SK-N-SH (cell line): Measurements from ENCODE around the gene CPN2. TPM values are rescaled to one million over a fixed set of nuclear protein-coding genes. Genes with fewer than 3 reads are reported as not detected.

Source experiments
- CTCF ChIA-PET: fragments of 300-600, 350-600 bp; formaldehyde crosslinking; extraction: SDS; loops from one replicate; lab custom pipeline; 2021; lab: Yijun Ruan, JAX
- POLR2A ChIA-PET: fragments of 350-600 bp; sonication (Branson Sonifier 250); formaldehyde crosslinking; extraction: SDS; loops from one replicate; lab custom pipeline; 2020; ENCODE audit warnings: antibody characterized with exemption, inconsistent platforms; lab: Yijun Ruan, JAX
- DNase-seq: peaks from one replicate; pipeline ENCODE4 v3.0.0; 2012
- H2AFZ ChIP-seq: fragments of 200-600 bp; sonication (generic); 2 replicates; pipeline ENCODE4 v1.8.1; 2016; ENCODE audit warnings: antibody characterized with exemption, mild to moderate bottlenecking, low read depth
- H3F3A ChIP-seq: fragments of 200-600 bp; sonication (generic); replicated peaks from 2 replicates; pipeline ENCODE3; 2016; ENCODE audit warnings: antibody characterized with exemption, mild to moderate bottlenecking; ENCODE audit not compliant: insufficient read depth
- H3K27ac ChIP-seq, 2 experiments: fragments of 200-500 bp in 1 of 2; fragments of 200-600 bp in 1 of 2; sonication (Bioruptor generic) in 1 of 2; sonication (generic), shearing (Covaris generic) in 1 of 2; 2 replicates each; pipeline versions ENCODE4 v1.5.1 to v1.6.1; 2014 to 2016; ENCODE audit warnings: low read depth in 2 of 2, inconsistent platforms in 1 of 2, low read length in 1 of 2, mild to moderate bottlenecking in 1 of 2, mixed read lengths in 1 of 2
- H3K27me3 ChIP-seq: fragments of 200-600 bp; sonication (generic), shearing (Covaris generic); 2 replicates; pipeline ENCODE4 v1.6.1; 2016; ENCODE audit warnings: mixed run types; ENCODE audit not compliant: insufficient read depth
- H3K36me3 ChIP-seq, 2 experiments: fragments of 200-500 bp in 1 of 2; fragments of 200-600 bp in 1 of 2; sonication (Bioruptor generic) in 1 of 2; sonication (generic) in 1 of 2; replicated peaks in 1 of 2; 2 replicates each; pipeline versions ENCODE3 to v1.5.1; 2014 to 2016; ENCODE audit warnings: low read length in 1 of 2, mild to moderate bottlenecking in 1 of 2; ENCODE audit not compliant: insufficient read depth in 2 of 2, control insufficient read depth in 1 of 2
- H3K4me1 ChIP-seq, 2 experiments: fragments of 200-500 bp in 1 of 2; fragments of 200-600 bp in 1 of 2; sonication (Bioruptor generic) in 1 of 2; sonication (generic), shearing (Covaris generic) in 1 of 2; 2 replicates each; pipeline versions ENCODE4 v1.5.1 to v1.6.1; 2014 to 2016; ENCODE audit warnings: low read depth in 1 of 2, low read length in 1 of 2, mixed run types in 1 of 2; ENCODE audit not compliant: insufficient read depth in 2 of 2, control insufficient read depth in 1 of 2
- H3K4me2 ChIP-seq: fragments of 200-600 bp; sonication (generic), shearing (Covaris generic); 2 replicates; pipeline ENCODE4 v1.6.1; 2017; ENCODE audit warnings: mixed run types
- H3K4me3 ChIP-seq, 2 experiments: fragments of 200-500 bp in 1 of 2; fragments of 200-600 bp in 1 of 2; sonication (Bioruptor generic) in 1 of 2; sonication (generic), shearing (Covaris generic) in 1 of 2; 2 replicates each; pipeline versions ENCODE4 v1.5.1 to v1.8.1; 2014 to 2016; ENCODE audit warnings: low read depth in 2 of 2, inconsistent platforms in 1 of 2, low read length in 1 of 2, mild to moderate bottlenecking in 1 of 2, mixed read lengths in 1 of 2, moderate library complexity in 1 of 2
- H3K79me2 ChIP-seq: fragments of 200-600 bp; sonication (generic); 2 replicates; pipeline ENCODE4 v1.8.1; 2017; ENCODE audit warnings: mild to moderate bottlenecking; ENCODE audit not compliant: insufficient read depth
- H3K9ac ChIP-seq: fragments of 200-600 bp; sonication (generic); 2 replicates; pipeline ENCODE4 v1.6.1; 2017; ENCODE audit warnings: mixed run types
- H3K9me2 ChIP-seq: fragments of 200-600 bp; sonication (generic); 2 replicates; pipeline ENCODE4 v1.6.1; 2017; ENCODE audit warnings: mixed run types
- H3K9me3 ChIP-seq: fragments of 200-600 bp; sonication (generic); 2 replicates; pipeline ENCODE4 v1.6.1; 2017; ENCODE audit warnings: mixed run types, mild to moderate bottlenecking, moderate library complexity
- H4K20me1 ChIP-seq: fragments of 200-600 bp; sonication (generic); 2 replicates; pipeline ENCODE4 v1.6.1; 2017; ENCODE audit warnings: mild to moderate bottlenecking, mixed run types; ENCODE audit not compliant: insufficient read depth
- FOSL2 ChIP-seq: IDR thresholded peaks from 2 replicates; pipeline ENCODE4 v1.4.0; 2012; ENCODE audit warnings: low read depth, mild to moderate bottlenecking, moderate library complexity, borderline replicate concordance
- FOXJ3 ChIP-seq: sonication (generic); formaldehyde crosslinking; IDR thresholded peaks from 2 replicates; pipeline ENCODE4 v1.5.1; 2020; ENCODE audit warnings: mild to moderate bottlenecking, missing genetic modification reagents
- GABPA ChIP-seq: IDR thresholded peaks from 2 replicates; pipeline ENCODE4 v1.4.0; 2012; ENCODE audit warnings: low read depth, mild to moderate bottlenecking
- GATA2 ChIP-seq: sonication (generic); formaldehyde crosslinking; IDR thresholded peaks from 2 replicates; pipeline ENCODE4 v1.5.0; 2020; ENCODE audit warnings: mild to moderate bottlenecking, missing genetic modification reagents
- IRF3 ChIP-seq: fragments of 150-350 bp; IDR thresholded peaks from 2 replicates; pipeline ENCODE4 v1.6.1; 2016; ENCODE audit warnings: mild to moderate bottlenecking, low read depth, low read length
- JUND ChIP-seq: IDR thresholded peaks from 2 replicates; pipeline ENCODE4 v1.4.0; 2012
- MAX ChIP-seq: IDR thresholded peaks from 2 replicates; pipeline ENCODE4 v1.4.0; 2012; ENCODE audit warnings: low read depth
- MEF2A ChIP-seq: IDR thresholded peaks from 2 replicates; pipeline ENCODE4 v1.4.0; 2012; ENCODE audit warnings: low read depth, borderline replicate concordance
- NRF1 ChIP-seq: IDR thresholded peaks from 2 replicates; pipeline ENCODE4 v1.6.1; 2012; ENCODE audit warnings: low read depth, mild to moderate bottlenecking, low read length
- PBX3 ChIP-seq: IDR thresholded peaks from 2 replicates; pipeline ENCODE4; 2012
- POLR2AphosphoS5 ChIP-seq: IDR thresholded peaks from 2 replicates; pipeline ENCODE4 v1.6.1; 2012; ENCODE audit warnings: low read depth, low read length
- RFX5 ChIP-seq: IDR thresholded peaks from 2 replicates; pipeline ENCODE4 v1.6.1; 2012; ENCODE audit warnings: mild to moderate bottlenecking, improper control_type of control experiment, low read length
- RXRA ChIP-seq: IDR thresholded peaks from 2 replicates; pipeline ENCODE4 v1.4.0; 2012; ENCODE audit warnings: low read depth, mild to moderate bottlenecking, borderline replicate concordance
- TAF1 ChIP-seq: IDR thresholded peaks from 2 replicates; pipeline ENCODE4 v1.6.1; 2012; ENCODE audit warnings: low read depth, mild to moderate bottlenecking, low read length, moderate library complexity, borderline replicate concordance
- TEAD4 ChIP-seq: IDR thresholded peaks from 2 replicates; pipeline ENCODE4 v1.4.0; 2012; ENCODE audit warnings: mild to moderate bottlenecking, borderline replicate concordance; ENCODE audit not compliant: insufficient read depth
- YY1 ChIP-seq: IDR thresholded peaks from 2 replicates; pipeline ENCODE4 v1.4.0; 2012; ENCODE audit warnings: low read depth, mild to moderate bottlenecking
- WGBS: methylation state at CpG from one replicate; pipeline ENCODE4 v1.1.6; 2017; ENCODE audit warnings: low lambda C conversion rate; 5-methylcytosine and 5-hydroxymethylcytosine counted together
- polyA plus RNA-seq, 3 experiments: library from polyadenylated mRNA; depleted of rRNA; stranded (reverse); fragments of >200 nt; gene quantifications; 2 replicates each; pipeline ENCODE4 v1.2.3, GENCODE V29; 2012
- TF ChIP-seq, protein P1 (sequence below): IDR thresholded peaks from 2 replicates; pipeline ENCODE4 v1.4.0; 2012; ENCODE audit warnings: low read depth, borderline replicate concordance

The CPN2 gene, protein sequence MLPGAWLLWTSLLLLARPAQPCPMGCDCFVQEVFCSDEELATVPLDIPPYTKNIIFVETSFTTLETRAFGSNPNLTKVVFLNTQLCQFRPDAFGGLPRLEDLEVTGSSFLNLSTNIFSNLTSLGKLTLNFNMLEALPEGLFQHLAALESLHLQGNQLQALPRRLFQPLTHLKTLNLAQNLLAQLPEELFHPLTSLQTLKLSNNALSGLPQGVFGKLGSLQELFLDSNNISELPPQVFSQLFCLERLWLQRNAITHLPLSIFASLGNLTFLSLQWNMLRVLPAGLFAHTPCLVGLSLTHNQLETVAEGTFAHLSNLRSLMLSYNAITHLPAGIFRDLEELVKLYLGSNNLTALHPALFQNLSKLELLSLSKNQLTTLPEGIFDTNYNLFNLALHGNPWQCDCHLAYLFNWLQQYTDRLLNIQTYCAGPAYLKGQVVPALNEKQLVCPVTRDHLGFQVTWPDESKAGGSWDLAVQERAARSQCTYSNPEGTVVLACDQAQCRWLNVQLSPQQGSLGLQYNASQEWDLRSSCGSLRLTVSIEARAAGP
- not detected in 2 replicates for polyA plus RNA-seq (2012; rRNA removed)
- not detected in 2 replicates for polyA plus RNA-seq (2012; cell fraction: cytosol; rRNA removed)
- not detected in 2 replicates for polyA plus RNA-seq (2012; cell fraction: nucleus; rRNA removed)

DNA sequence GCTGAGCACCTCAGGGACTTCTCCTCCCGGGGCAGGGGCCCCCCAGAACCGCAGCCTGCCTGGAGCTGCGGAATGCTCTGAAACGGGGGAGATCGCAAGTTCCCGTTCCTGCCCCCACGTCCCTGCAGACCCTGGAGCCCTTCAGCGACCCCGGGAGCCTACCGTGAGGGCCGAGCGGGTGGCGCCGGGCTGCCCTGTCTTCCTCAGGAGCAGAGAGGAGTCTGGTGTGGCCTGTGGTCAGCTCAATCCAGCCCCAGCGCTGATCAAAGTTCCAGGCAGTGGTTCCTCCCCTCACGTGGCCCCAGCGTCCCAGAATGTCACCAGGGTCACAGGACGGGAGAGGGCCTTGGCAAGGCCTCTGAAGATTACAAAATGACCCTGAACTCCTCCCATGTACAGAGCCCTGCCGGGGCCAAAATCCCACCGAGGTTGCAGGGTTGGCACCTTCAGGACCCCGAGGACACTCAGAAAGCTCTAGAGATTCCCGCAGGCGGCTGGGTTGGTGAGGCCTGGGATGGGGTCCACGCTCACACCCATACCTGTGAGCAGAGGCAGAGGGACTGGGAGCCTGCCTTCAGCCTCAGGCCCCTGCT lies at the start of gene CPN2:
Gene CPN2 (minus strand): TSS at position 249 of the 593 bp plus-strand sequence. CDS start 8,626 bp downstream, outside the sequence.
- WGBS, result 95% methylated on average over 18 of the region's 24 CpGs
- no peak within 1 kb of the TSS for H2AFZ ChIP-seq

GRCh38 chr3:194399874-194400411 lies 48.8 kb upstream of the CPN2 start:
- no peak overlapping the region for H3K4me2 ChIP-seq
- no peak overlapping the region for H3K9ac ChIP-seq
- no peak for DNase-seq
- H3K4me1 ChIP-seq, result no peaks in the 10 kb centered on the region
- H3K27ac ChIP-seq, result no peak overlapping the region
- no peaks in the 10 kb centered on the region for H3K9me2 ChIP-seq
- H2AFZ ChIP-seq, result no peak overlapping the region
- H3K4me3 ChIP-seq, result no peak overlapping the region
- H3K79me2 ChIP-seq, result no peaks in the 10 kb centered on the region
- ChIA-PET POLR2A (no interaction called here), CTCF (interaction anchor here (1.6 to 6.7 kb wide), 3 partner anchors 56 to 619 kb away, joined by 4 to 71 read pairs (median 20); no protein-coding TSS in a partner anchor)
- TF ChIP-seq, protein P1, sequence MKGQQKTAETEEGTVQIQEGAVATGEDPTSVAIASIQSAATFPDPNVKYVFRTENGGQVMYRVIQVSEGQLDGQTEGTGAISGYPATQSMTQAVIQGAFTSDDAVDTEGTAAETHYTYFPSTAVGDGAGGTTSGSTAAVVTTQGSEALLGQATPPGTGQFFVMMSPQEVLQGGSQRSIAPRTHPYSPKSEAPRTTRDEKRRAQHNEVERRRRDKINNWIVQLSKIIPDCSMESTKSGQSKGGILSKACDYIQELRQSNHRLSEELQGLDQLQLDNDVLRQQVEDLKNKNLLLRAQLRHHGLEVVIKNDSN, result no peak
- TF ChIP-seq FOXJ3 (CRISPR knock-in tag) (no peak), PBX3 (no peak), TAF1 (no peak), RXRA (no peak), YY1 (no peak), NRF1 (no peak), FOSL2 (no peak), JUND (no peak), MEF2A (no peak)
- H3K27me3 ChIP-seq, result no peaks in the 10 kb centered on the region
- WGBS, result 95% methylated on average over 15 of the region's 15 CpGs
- H3K36me3 ChIP-seq, result peaks cover 23 to 29% of the 10 kb centered on the region in 2 experiments
- H3K9me3 ChIP-seq, result no peaks in the 10 kb centered on the region
- H3F3A ChIP-seq, result peaks cover 27% of the 10 kb centered on the region
- H4K20me1 ChIP-seq, result 0 out of 2 replicates have a peak, but pooled peaks cover 6% of the 10 kb centered on the region

More for the DNA sequence above, at the start of gene CPN2:
- peaks cover 4 to 5% of the 10 kb centered on the region in 2 experiments; a peak in 2 of 4 replicates for H3K4me1 ChIP-seq
- no peaks in the 10 kb centered on the region for H4K20me1 ChIP-seq
- no peak within 1 kb of the TSS for H3K4me3 ChIP-seq
- ChIA-PET POLR2A (no interaction called here), CTCF (interaction anchor here (1.2 to 3.5 kb wide), 6 partner anchors 9 to 56 kb away, joined by 3 to 14 read pairs (median 6); no protein-coding TSS in a partner anchor)
- H3K79me2 ChIP-seq, result no peaks in the 10 kb centered on the region
- no peak within 1 kb of the TSS for H3K27ac ChIP-seq
- H3K9me3 ChIP-seq, result no peaks in the 10 kb centered on the region
- no peaks in the 10 kb centered on the region for H3K36me3 ChIP-seq
- no peaks in the 10 kb centered on the region for H3K9me2 ChIP-seq
- H3K4me2 ChIP-seq, result no peak within 1 kb of the TSS
- no peak within 1 kb of the TSS for H3K9ac ChIP-seq
- TF ChIP-seq POLR2AphosphoS5, result no peak
- TF ChIP-seq RFX5, result no peak
- TF ChIP-seq GATA2 (CRISPR knock-in tag), result no peak
- no peak for TF ChIP-seq MAX
- TF ChIP-seq GABPA, result no peak
- no peak for TF ChIP-seq TEAD4
- no peak for TF ChIP-seq IRF3
- TF ChIP-seq FOXJ3 (CRISPR knock-in tag), result no peak
- H3F3A ChIP-seq, result peaks cover 6% of the 10 kb centered on the region
- H3K27me3 ChIP-seq, result no peaks in the 10 kb centered on the region
- DNase-seq, result no peak
